ENCODE results near the gene BEND2.

BEND2 gene

DNA sequence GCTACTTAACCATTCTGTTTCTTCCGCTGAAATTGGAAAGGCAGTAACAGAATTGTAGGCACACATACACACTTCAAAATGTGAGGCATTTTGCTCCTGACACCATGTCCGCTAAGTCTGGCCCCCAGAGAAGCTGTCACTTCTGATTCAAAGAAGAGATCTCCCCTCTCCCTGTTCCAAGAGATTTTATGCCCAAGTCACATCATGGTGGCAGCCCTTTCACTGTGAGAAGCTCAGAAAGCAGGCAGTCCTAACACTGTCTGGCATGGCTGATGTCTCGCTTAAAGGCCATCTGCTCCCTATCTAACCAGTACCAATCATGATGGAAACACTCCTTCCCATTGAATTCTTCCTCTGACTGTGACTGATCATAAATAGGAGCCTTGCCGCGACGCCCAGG is 83.9 kb downstream of the BEND2 start:
- DNase-seq (ENCODE audit: low spot score) = no peak

DNA sequence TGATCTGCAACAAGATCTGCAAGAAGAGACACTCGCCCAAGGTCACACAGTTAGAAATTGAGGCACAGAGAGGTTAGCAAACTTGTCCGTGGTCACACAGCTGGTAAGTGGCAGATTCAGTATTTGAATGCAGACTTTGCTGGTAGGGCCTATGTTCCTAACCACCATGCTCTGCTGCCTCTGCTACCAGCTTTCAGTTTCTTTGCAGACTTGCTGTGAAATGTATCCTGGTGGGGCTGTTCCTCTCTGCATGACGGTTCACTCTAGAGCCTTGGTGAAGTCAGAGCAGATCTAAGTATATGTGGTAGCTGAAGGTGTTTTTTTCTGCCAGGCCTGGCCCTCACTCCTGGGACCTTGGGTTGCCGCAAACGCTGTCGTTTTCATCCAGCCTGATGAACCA is 87.1 kb downstream of the BEND2 start:
- DNase-seq (ENCODE audit: low spot score) = no peak

DNA sequence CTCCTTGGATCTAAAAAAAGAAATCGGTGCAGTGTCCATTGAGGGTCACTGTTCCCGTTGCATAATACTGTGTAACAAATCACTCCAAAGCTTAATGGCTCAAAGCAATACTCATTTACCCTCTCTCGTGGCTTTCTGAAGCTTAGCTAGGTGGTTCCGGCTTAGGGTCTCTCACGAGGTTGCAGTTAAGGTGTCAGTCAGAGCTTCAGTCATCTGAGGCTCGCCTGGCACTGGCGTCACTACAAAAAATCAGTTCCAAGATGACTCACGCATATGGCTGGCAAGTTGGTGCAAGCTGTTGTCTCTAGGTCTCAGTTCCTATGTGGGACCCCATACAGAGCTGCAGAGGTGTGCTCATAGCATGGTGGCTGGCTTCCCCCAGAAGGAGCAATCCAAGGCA is 91.0 kb downstream of the BEND2 start:
- no peak for DNase-seq (ENCODE audit: low spot score)

DNA sequence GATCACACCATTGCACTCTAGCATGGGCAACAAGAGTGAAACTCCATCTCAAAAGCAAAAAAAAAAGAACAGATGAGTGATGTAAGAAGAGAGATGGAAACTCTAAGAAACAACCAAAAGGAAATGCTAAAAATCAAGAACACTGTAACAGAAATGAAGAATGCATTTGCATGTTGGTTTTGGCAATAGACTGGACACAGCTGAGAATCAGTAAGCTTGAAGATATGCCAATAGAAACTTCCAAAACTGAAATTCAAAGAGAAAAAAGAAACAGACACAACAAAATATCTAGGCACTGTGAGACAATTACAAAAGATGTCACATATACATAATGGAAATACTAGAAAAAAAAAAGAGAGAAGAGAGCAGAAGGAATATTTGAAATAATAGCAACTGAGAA is 93.7 kb downstream of the BEND2 start:
- no peak for DNase-seq (ENCODE audit: low spot score)

DNA sequence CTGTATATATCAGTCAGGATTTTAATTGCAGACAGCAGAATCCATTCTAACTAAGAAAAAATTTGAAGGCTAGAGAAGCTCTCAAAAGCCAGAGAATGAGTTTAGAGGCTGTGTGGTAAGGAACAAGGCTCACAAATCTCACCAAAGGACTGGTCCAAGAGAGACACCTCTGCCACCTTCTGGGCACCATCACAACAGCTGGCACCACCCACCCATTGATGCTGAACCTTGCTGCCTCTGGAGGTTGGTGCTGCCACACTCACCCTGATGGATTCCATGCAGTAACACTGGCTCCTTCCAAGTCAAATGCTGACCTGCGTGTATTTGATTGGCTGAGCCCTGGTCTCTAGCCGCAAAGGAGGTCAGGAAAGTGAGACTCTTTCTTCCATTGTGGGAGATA is 100.8 kb downstream of the BEND2 start:
- DNase-seq (ENCODE audit: low spot score) = no peak

Measured in globus pallidus (tissue), 1 donor.